RPMI7951 (cell line): ENCODE data around the gene TMEM170B. TPM values are rescaled to one million over a fixed set of nuclear protein-coding genes. Genes with fewer than 3 reads are reported as not detected.

ENCODE experiments used
- DNase-seq: peaks from one replicate; pipeline ENCODE4 v3.0.0-alpha.2; 2012; ENCODE audit warnings: low read depth
- total RNA-seq: library from RNA; depleted of rRNA; stranded (reverse); fragments of >200 nt; shearing (Covaris generic); gene quantifications from 2 replicates; pipeline ENCODE4 v1.2.3, GENCODE V29; 2014; rRNA removed

Gene TMEM170B
- 0.39 and 0.60 TPM in 2 replicates for total RNA-seq

- DNase-seq, result peak; percentile 84
Measured at GRCh38 chr6:11537229-11538051, at the start of gene TMEM170B. Gene TMEM170B (plus strand): TSS chr6:11537749. CDS start chr6:11538278, 529 bp downstream.

- DNase-seq, result no peak
Measured at GRCh38 chr6:11490996-11491395, 46.6 kb upstream of the TMEM170B start.

GRCh38 chr6:11491596-11492463 lies 45.7 kb upstream of the TMEM170B start:
- DNase-seq, result no peak

- no peak for DNase-seq
Measured at GRCh38 chr6:11492464-11493290, 44.9 kb upstream of the TMEM170B start.

GRCh38 chr6:11493974-11494373 lies 43.6 kb upstream of the TMEM170B start:
- no peak for DNase-seq

- DNase-seq, result peak; percentile 17
Measured at GRCh38 chr6:11494786-11495564, 42.6 kb upstream of the TMEM170B start.

GRCh38 chr6:11495565-11496145 lies 41.9 kb upstream of the TMEM170B start:
- DNase-seq, result no peak

- peak; percentile 79 for DNase-seq
Measured at GRCh38 chr6:11496152-11497060, 41.1 kb upstream of the TMEM170B start.

- no peak for DNase-seq
Measured at GRCh38 chr6:11497107-11497506, 40.4 kb upstream of the TMEM170B start.

- DNase-seq, result no peak
Measured at GRCh38 chr6:11497881-11498280, 39.7 kb upstream of the TMEM170B start.

- peak; percentile 79 for DNase-seq
Measured at GRCh38 chr6:11500008-11500407, 37.5 kb upstream of the TMEM170B start.

GRCh38 chr6:11509471-11509870 lies 28.1 kb upstream of the TMEM170B start:
- DNase-seq, result no peak

GRCh38 chr6:11514672-11515071 lies 22.9 kb upstream of the TMEM170B start:
- DNase-seq, result no peak

- DNase-seq, result no peak
Measured at GRCh38 chr6:11515763-11516162, 21.8 kb upstream of the TMEM170B start.

- DNase-seq, result no peak
Measured at GRCh38 chr6:11522812-11523605, 14.5 kb upstream of the TMEM170B start.

GRCh38 chr6:11525468-11526155 lies 11.9 kb upstream of the TMEM170B start:
- DNase-seq, result no peak

- DNase-seq, result no peak
Measured at GRCh38 chr6:11526156-11526505, 11.4 kb upstream of the TMEM170B start.

GRCh38 chr6:11527274-11527870 lies 10.2 kb upstream of the TMEM170B start:
- DNase-seq, result no peak
